Osteoblast (primary cell): ENCODE data around the gene AOAH. TPM values are rescaled to one million over a fixed set of nuclear protein-coding genes. Genes with fewer than 3 reads are reported as not detected.

Source experiments
- DNase-seq: peaks from one replicate; pipeline ENCODE4 v3.0.0; 2011; ENCODE audit warnings: low spot score, mixed read lengths; ENCODE audit not compliant: insufficient read length; ENCODE audit errors: missing footprints
- H2AFZ ChIP-seq: 2 replicates; pipeline ENCODE4 v1.6.0; 2011; ENCODE audit warnings: mild to moderate bottlenecking, low read length
- H3K27ac ChIP-seq: 2 replicates; pipeline ENCODE4 v1.5.1; 2011; ENCODE audit warnings: mild to moderate bottlenecking, low read depth, low read length, moderate library complexity
- H3K27me3 ChIP-seq: 2 replicates; pipeline ENCODE4 v1.6.0; 2012; ENCODE audit warnings: mild to moderate bottlenecking, control low read depth, inconsistent platforms, low read length, moderate library complexity; ENCODE audit not compliant: insufficient read depth
- H3K36me3 ChIP-seq: 2 replicates; pipeline ENCODE4 v1.5.1; 2011; ENCODE audit warnings: mild to moderate bottlenecking, low read length, control low read depth, moderate library complexity; ENCODE audit not compliant: insufficient read depth
- H3K4me1 ChIP-seq: 2 replicates; pipeline ENCODE4 v1.5.1; 2011; ENCODE audit warnings: mild to moderate bottlenecking, low read length, control low read depth, moderate library complexity; ENCODE audit not compliant: insufficient read depth
- H3K4me2 ChIP-seq: 2 replicates; pipeline ENCODE4 v1.6.0; 2011; ENCODE audit warnings: mild to moderate bottlenecking, low read length; ENCODE audit not compliant: insufficient read depth
- H3K4me3 ChIP-seq: fragments of 200-600 bp; sonication (generic); 3 replicates; pipeline ENCODE4 v1.5.1; 2012; ENCODE audit warnings: mild to moderate bottlenecking, low read length, inconsistent platforms; ENCODE audit not compliant: insufficient read depth
- H3K79me2 ChIP-seq: 2 replicates; pipeline ENCODE4 v1.6.0; 2012; ENCODE audit warnings: mild to moderate bottlenecking, low read length, control low read depth, inconsistent platforms; ENCODE audit not compliant: insufficient read depth
- H3K9me3 ChIP-seq: 2 replicates; pipeline ENCODE4 v1.5.1; 2011; ENCODE audit warnings: low read depth, low read length, control low read depth
- H4K20me1 ChIP-seq: 2 replicates; pipeline ENCODE4 v1.6.0; 2012; ENCODE audit warnings: mild to moderate bottlenecking, low read length, control low read depth; ENCODE audit not compliant: insufficient read depth
- CTCF ChIP-seq: IDR thresholded peaks from 2 replicates; pipeline ENCODE4 v1.5.1; 2011; ENCODE audit warnings: mild to moderate bottlenecking, low read depth, low read length, moderate library complexity; ENCODE audit errors: extremely low read depth
- total RNA-seq: library from RNA; depleted of rRNA; stranded (reverse); fragments of >200 nt; gene quantifications from 2 replicates; pipeline ENCODE4 v1.2.3, GENCODE V29; 2012

Gene AOAH
- total RNA-seq, 1 donor = under 0.01 TPM

- no peak overlapping the region for H2AFZ ChIP-seq
- TF ChIP-seq CTCF = no peak
- H3K4me2 ChIP-seq = peak overlapping the region; percentile 43
- no peak overlapping the region for H3K4me3 ChIP-seq
- no peak for DNase-seq
- no peaks in the 10 kb centered on the region for H3K27me3 ChIP-seq
- no peaks in the 10 kb centered on the region for H3K36me3 ChIP-seq
- no peaks in the 10 kb centered on the region for H3K79me2 ChIP-seq
- H3K4me1 ChIP-seq = peaks cover 31% of the 10 kb centered on the region
- H3K27ac ChIP-seq = peak overlapping the region; percentile 62
- no peaks in the 10 kb centered on the region for H4K20me1 ChIP-seq
- H3K9me3 ChIP-seq = no peaks in the 10 kb centered on the region
Measured at GRCh38 chr7:36653008-36653662, 71.2 kb downstream of the AOAH start.

GRCh38 chr7:36652431-36652830, 71.9 kb downstream of the AOAH start:
- DNase-seq = no peak
- Histone ChIP-seq H3K79me2 (no peaks in the 10 kb centered on the region), H3K4me3 (no peak overlapping the region), H4K20me1 (no peaks in the 10 kb centered on the region), H3K36me3 (no peaks in the 10 kb centered on the region), H3K9me3 (no peaks in the 10 kb centered on the region), H3K4me1 (peaks cover 29% of the 10 kb centered on the region), H3K27me3 (no peaks in the 10 kb centered on the region), H3K27ac (no peak overlapping the region), H3K4me2 (no peak overlapping the region), H2AFZ (no peak overlapping the region)
- no peak for TF ChIP-seq CTCF

GRCh38 chr7:36651404-36651803, 72.9 kb downstream of the AOAH start:
- H3K4me3 ChIP-seq = no peak overlapping the region
- no peaks in the 10 kb centered on the region for H3K9me3 ChIP-seq
- no peak overlapping the region for H3K4me2 ChIP-seq
- H2AFZ ChIP-seq = no peak overlapping the region
- H3K27ac ChIP-seq = peak overlapping the region; percentile 7
- no peaks in the 10 kb centered on the region for H4K20me1 ChIP-seq
- peak; percentile 50 for DNase-seq
- no peaks in the 10 kb centered on the region for H3K36me3 ChIP-seq
- no peaks in the 10 kb centered on the region for H3K27me3 ChIP-seq
- TF ChIP-seq CTCF = no peak
- H3K79me2 ChIP-seq = no peaks in the 10 kb centered on the region
- peaks cover 29% of the 10 kb centered on the region for H3K4me1 ChIP-seq

GRCh38 chr7:36650766-36651312, 73.5 kb downstream of the AOAH start:
- no peak overlapping the region for H3K4me3 ChIP-seq
- no peak for DNase-seq
- no peak for TF ChIP-seq CTCF
- no peaks in the 10 kb centered on the region for H3K9me3 ChIP-seq
- no peaks in the 10 kb centered on the region for H3K36me3 ChIP-seq
- no peaks in the 10 kb centered on the region for H4K20me1 ChIP-seq
- H3K27me3 ChIP-seq = no peaks in the 10 kb centered on the region
- no peak overlapping the region for H3K4me2 ChIP-seq
- H3K4me1 ChIP-seq = peaks cover 29% of the 10 kb centered on the region
- no peak overlapping the region for H2AFZ ChIP-seq
- no peaks in the 10 kb centered on the region for H3K79me2 ChIP-seq
- peak overlapping the region; percentile 7 for H3K27ac ChIP-seq
